Measurements from ENCODE around the gene CDK17. TPM values are rescaled to one million over a fixed set of nuclear protein-coding genes. Genes with fewer than 3 reads are reported as not detected.
"Not testable (repeated sequence)": the region's sequence is repeated elsewhere in the genome, so short reads cannot be mapped to it uniquely, and the experiment has no call there.

Gene CDK17
- 10 to 100 TPM; 34.9 to 41.6 (median 37.4) TPM for polyA plus RNA-seq (ENCODE audit: insufficient read length in 3 of 3)

GRCh38 chr12:96399919-96400630 is at the start of gene CDK17:
Gene CDK17, minus strand, starts transcription at chr12:96400439. Its CDS starts 65,603 bp downstream, at chr12:96334836.
- peak; percentile 66 to 71 (median 70) for DNase-seq (ENCODE audit: low read depth in 3 of 3, low spot score in 2 of 3)

GRCh38 chr12:96448300-96448699 is 48.1 kb upstream of the CDK17 start:
- no peak for DNase-seq (ENCODE audit: low read depth in 3 of 3, low spot score in 2 of 3)

- DNase-seq (ENCODE audit: low read depth in 3 of 3, low spot score in 2 of 3), result no peak
Observed at GRCh38 chr12:96447256-96447655, 47.0 kb upstream of the CDK17 start.

GRCh38 chr12:96445691-96446583 is 45.7 kb upstream of the CDK17 start:
- DNase-seq (ENCODE audit: low read depth in 3 of 3, low spot score in 2 of 3), result no peak

GRCh38 chr12:96444399-96444798 is 44.2 kb upstream of the CDK17 start:
- DNase-seq (ENCODE audit: low read depth in 3 of 3, low spot score in 2 of 3), result no peak

GRCh38 chr12:96442906-96443305 is 42.7 kb upstream of the CDK17 start:
- DNase-seq (ENCODE audit: low read depth in 3 of 3, low spot score in 2 of 3), result no peak

- DNase-seq (ENCODE audit: low read depth in 3 of 3, low spot score in 2 of 3), result no peak
Observed at GRCh38 chr12:96441816-96442215, 41.6 kb upstream of the CDK17 start.

GRCh38 chr12:96438330-96438729 is 38.1 kb upstream of the CDK17 start:
- no peak for DNase-seq (ENCODE audit: low read depth in 3 of 3, low spot score in 2 of 3)

- DNase-seq (ENCODE audit: low read depth in 3 of 3, low spot score in 2 of 3), result no peak
Observed at GRCh38 chr12:96437171-96437445, 36.9 kb upstream of the CDK17 start.

GRCh38 chr12:96436366-96437170 is 36.3 kb upstream of the CDK17 start:
- no peak for DNase-seq (ENCODE audit: low read depth in 3 of 3, low spot score in 2 of 3)

GRCh38 chr12:96434107-96434506 is 33.9 kb upstream of the CDK17 start:
- no peak for DNase-seq (ENCODE audit: low read depth in 3 of 3, low spot score in 2 of 3)

GRCh38 chr12:96432496-96433321 is 32.5 kb upstream of the CDK17 start:
- not testable (repeated sequence) for DNase-seq (ENCODE audit: low read depth in 3 of 3, low spot score in 2 of 3)

- no peak for DNase-seq (ENCODE audit: low read depth in 3 of 3, low spot score in 2 of 3)
Observed at GRCh38 chr12:96431067-96431466, 30.8 kb upstream of the CDK17 start.

GRCh38 chr12:96427269-96427729 is 27.1 kb upstream of the CDK17 start:
- DNase-seq (ENCODE audit: low read depth in 3 of 3, low spot score in 2 of 3), result no peak

GRCh38 chr12:96425951-96426350 is 25.7 kb upstream of the CDK17 start:
- no peak for DNase-seq (ENCODE audit: low read depth in 3 of 3, low spot score in 2 of 3)

GRCh38 chr12:96425321-96425720 is 25.1 kb upstream of the CDK17 start:
- no peak for DNase-seq (ENCODE audit: low read depth in 3 of 3, low spot score in 2 of 3)

- DNase-seq (ENCODE audit: low read depth in 3 of 3, low spot score in 2 of 3), result no peak
Observed at GRCh38 chr12:96424601-96425000, 24.4 kb upstream of the CDK17 start.

- DNase-seq (ENCODE audit: low read depth in 3 of 3, low spot score in 2 of 3), result no peak
Observed at GRCh38 chr12:96422192-96422591, 22.0 kb upstream of the CDK17 start.

GRCh38 chr12:96421014-96421413 is 20.8 kb upstream of the CDK17 start:
- DNase-seq (ENCODE audit: low read depth in 3 of 3, low spot score in 2 of 3), result no peak

GRCh38 chr12:96420277-96420835 is 20.1 kb upstream of the CDK17 start:
- DNase-seq (ENCODE audit: low read depth in 3 of 3, low spot score in 2 of 3), result no peak

Data from right renal cortex interstitium (tissue), 3 donors.